ENCODE data around the gene BCL2A1.
"Not testable (repeated sequence)": the region's sequence is repeated elsewhere in the genome, so short reads cannot be mapped to it uniquely, and the experiment has no call there.

BCL2A1 gene

GRCh38 chr15:79919090-79919748 lies 51.8 kb downstream of the BCL2A1 start:
- peaks cover 88% of the 10 kb centered on the region for H3K9me3 Mint-ChIP-seq
- H3K36me3 Mint-ChIP-seq (ENCODE audit: low read depth) = peaks cover 68% of the 10 kb centered on the region
- H3K27me3 Mint-ChIP-seq = peaks cover 25% of the 10 kb centered on the region
- no peak overlapping the region for H3K27ac Mint-ChIP-seq
- H3K4me3 Mint-ChIP-seq = no peak overlapping the region
- intact Hi-C loops (cut with micrococcal nuclease) = no loop called here
- peaks cover 8% of the 10 kb centered on the region for H3K4me1 Mint-ChIP-seq (ENCODE audit: low read depth)

- Mint-ChIP-seq H3K4me1 (ENCODE audit: low read depth) (peaks cover 8% of the 10 kb centered on the region), H3K36me3 (ENCODE audit: low read depth) (peaks cover 61% of the 10 kb centered on the region), H3K27ac (no peak overlapping the region), H3K9me3 (peaks cover 96% of the 10 kb centered on the region), H3K4me3 (no peak overlapping the region), H3K27me3 (peaks cover 22% of the 10 kb centered on the region)
- intact Hi-C loops (cut with micrococcal nuclease) = no loop called here
These were observed 52.7 kb downstream of the BCL2A1 start for GRCh38 chr15:79918278-79918677.

GRCh38 chr15:79916502-79917132 lies 54.4 kb downstream of the BCL2A1 start:
- H3K36me3 Mint-ChIP-seq (ENCODE audit: low read depth) = peaks cover 47% of the 10 kb centered on the region
- H3K4me1 Mint-ChIP-seq (ENCODE audit: low read depth) = no peaks in the 10 kb centered on the region
- H3K4me3 Mint-ChIP-seq = no peak overlapping the region
- peaks cover 86% of the 10 kb centered on the region for H3K9me3 Mint-ChIP-seq
- intact Hi-C loops (cut with micrococcal nuclease) = no loop called here
- peaks cover 12% of the 10 kb centered on the region for H3K27me3 Mint-ChIP-seq
- H3K27ac Mint-ChIP-seq = no peak overlapping the region

- peaks cover 79% of the 10 kb centered on the region for H3K9me3 Mint-ChIP-seq
These were observed 55.1 kb downstream of the BCL2A1 start for GRCh38 chr15:79915776-79916501.

GRCh38 chr15:79914728-79915127 lies 56.3 kb downstream of the BCL2A1 start:
- Mint-ChIP-seq H3K27me3 (peaks cover 12% of the 10 kb centered on the region), H3K4me1 (ENCODE audit: low read depth) (peaks cover 8% of the 10 kb centered on the region), H3K36me3 (ENCODE audit: low read depth) (peaks cover 32% of the 10 kb centered on the region), H3K27ac (no peak overlapping the region), H3K4me3 (no peak overlapping the region), H3K9me3 (peaks cover 76% of the 10 kb centered on the region)
- intact Hi-C loops (cut with micrococcal nuclease) = no loop called here

More at GRCh38 chr15:79915776-79916501, 55.1 kb downstream of the BCL2A1 start:
- H3K27ac Mint-ChIP-seq; H3K27me3 Mint-ChIP-seq; H3K4me3 Mint-ChIP-seq; H3K4me1 Mint-ChIP-seq (ENCODE audit: low read depth); intact Hi-C loops (cut with micrococcal nuclease): not testable (repeated sequence)
- peaks cover 40% of the 10 kb centered on the region for H3K36me3 Mint-ChIP-seq (ENCODE audit: low read depth)

All from dendritic cell treated with granulocyte-macrophage colony-stimulating factor and Interleukin-4, amounts not matched to agents 40 ng/mL and 50 ng/mL, for 4 days (primary cell).